ENCODE results near the gene GXYLT1. TPM values are rescaled to one million over a fixed set of nuclear protein-coding genes. Genes with fewer than 3 reads are reported as not detected.

The GXYLT1 gene
- 37.0 and 40.8 TPM in 2 replicates for total RNA-seq

GRCh38 chr12:42144408-42145196 is at the start of gene GXYLT1:
Gene GXYLT1, minus strand, starts transcription at chr12:42144874. Its CDS starts 228 bp downstream, at chr12:42144646.

Other genes with a start within 250 kb of the GXYLT1 start
- 24.7 and 29.4 TPM in 2 replicates for gene YAF2, start 93.4 kb upstream of the GXYLT1 start, total RNA-seq
- gene ZCRB1, start 181.2 kb upstream of the GXYLT1 start, total RNA-seq = 35.3 and 42.8 TPM in 2 replicates
- gene PPHLN1, start 181.3 kb upstream of the GXYLT1 start, total RNA-seq = 113 and 123 TPM in 2 replicates

Measured in thoracic aorta endothelial cell (primary cell).